ENCODE data around the gene ZNF280D.

DNA sequence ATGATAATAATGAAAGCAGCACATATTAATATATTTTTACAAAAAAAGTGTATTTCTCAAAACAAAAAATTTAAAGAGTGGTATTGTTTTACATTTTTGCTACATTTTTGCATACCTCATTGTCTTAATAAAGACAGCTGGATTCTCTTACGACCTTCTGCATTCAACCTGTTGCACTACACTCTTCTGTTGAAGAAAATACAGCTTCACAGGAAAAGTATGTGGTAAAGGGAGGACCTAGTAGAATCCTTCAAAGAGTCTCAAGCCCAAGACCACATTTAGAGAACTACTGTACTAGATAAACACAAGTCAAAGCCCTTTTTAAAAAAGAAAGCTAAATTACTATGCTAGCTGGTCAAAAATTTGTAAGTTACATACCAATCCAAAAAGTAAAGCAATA, 7.9 kb downstream of the ZNF280D start:
- no peak for TF ChIP-seq ZFP3 (CRISPR knock-in tag; IDR thresholded peaks at IDR 0.05)
- TF ChIP-seq ZFP30 (CRISPR knock-in tag; IDR thresholded peaks at IDR 0.05) = no peak
- TF ChIP-seq, protein P1, sequence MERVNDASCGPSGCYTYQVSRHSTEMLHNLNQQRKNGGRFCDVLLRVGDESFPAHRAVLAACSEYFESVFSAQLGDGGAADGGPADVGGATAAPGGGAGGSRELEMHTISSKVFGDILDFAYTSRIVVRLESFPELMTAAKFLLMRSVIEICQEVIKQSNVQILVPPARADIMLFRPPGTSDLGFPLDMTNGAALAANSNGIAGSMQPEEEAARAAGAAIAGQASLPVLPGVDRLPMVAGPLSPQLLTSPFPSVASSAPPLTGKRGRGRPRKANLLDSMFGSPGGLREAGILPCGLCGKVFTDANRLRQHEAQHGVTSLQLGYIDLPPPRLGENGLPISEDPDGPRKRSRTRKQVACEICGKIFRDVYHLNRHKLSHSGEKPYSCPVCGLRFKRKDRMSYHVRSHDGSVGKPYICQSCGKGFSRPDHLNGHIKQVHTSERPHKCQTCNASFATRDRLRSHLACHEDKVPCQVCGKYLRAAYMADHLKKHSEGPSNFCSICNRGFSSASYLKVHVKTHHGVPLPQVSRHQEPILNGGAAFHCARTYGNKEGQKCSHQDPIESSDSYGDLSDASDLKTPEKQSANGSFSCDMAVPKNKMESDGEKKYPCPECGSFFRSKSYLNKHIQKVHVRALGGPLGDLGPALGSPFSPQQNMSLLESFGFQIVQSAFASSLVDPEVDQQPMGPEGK (CRISPR knock-in tag; IDR thresholded peaks at IDR 0.05; ENCODE audit: borderline replicate concordance) = no peak
- TF ChIP-seq, protein P2, sequence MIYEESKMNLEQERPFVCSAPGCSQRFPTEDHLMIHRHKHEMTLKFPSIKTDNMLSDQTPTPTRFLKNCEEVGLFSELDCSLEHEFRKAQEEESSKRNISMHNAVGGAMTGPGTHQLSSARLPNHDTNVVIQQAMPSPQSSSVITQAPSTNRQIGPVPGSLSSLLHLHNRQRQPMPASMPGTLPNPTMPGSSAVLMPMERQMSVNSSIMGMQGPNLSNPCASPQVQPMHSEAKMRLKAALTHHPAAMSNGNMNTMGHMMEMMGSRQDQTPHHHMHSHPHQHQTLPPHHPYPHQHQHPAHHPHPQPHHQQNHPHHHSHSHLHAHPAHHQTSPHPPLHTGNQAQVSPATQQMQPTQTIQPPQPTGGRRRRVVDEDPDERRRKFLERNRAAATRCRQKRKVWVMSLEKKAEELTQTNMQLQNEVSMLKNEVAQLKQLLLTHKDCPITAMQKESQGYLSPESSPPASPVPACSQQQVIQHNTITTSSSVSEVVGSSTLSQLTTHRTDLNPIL (CRISPR knock-in tag; IDR thresholded peaks at IDR 0.05; ENCODE audit: low read depth) = no peak
- no peak for TF ChIP-seq ISL1 (CRISPR knock-in tag; IDR thresholded peaks at IDR 0.05)
- no peak for TF ChIP-seq TCF4 (CRISPR knock-in tag; IDR thresholded peaks at IDR 0.05; ENCODE audit: borderline replicate concordance)
- no peak for TF ChIP-seq ZNF70 (CRISPR knock-in tag; IDR thresholded peaks at IDR 0.05)
- TF ChIP-seq BACH2 (CRISPR knock-in tag; IDR thresholded peaks at IDR 0.05; ENCODE audit: borderline replicate concordance) = no peak
- TF ChIP-seq, protein P3, sequence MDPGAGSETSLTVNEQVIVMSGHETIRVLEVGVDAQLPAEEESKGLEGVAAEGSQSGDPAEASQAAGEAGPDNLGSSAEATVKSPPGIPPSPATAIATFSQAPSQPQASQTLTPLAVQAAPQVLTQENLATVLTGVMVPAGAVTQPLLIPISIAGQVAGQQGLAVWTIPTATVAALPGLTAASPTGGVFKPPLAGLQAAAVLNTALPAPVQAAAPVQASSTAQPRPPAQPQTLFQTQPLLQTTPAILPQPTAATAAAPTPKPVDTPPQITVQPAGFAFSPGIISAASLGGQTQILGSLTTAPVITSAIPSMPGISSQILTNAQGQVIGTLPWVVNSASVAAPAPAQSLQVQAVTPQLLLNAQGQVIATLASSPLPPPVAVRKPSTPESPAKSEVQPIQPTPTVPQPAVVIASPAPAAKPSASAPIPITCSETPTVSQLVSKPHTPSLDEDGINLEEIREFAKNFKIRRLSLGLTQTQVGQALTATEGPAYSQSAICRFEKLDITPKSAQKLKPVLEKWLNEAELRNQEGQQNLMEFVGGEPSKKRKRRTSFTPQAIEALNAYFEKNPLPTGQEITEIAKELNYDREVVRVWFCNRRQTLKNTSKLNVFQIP (CRISPR knock-in tag; IDR thresholded peaks at IDR 0.05; ENCODE audit: borderline replicate concordance, low read depth) = no peak
- no peak for TF ChIP-seq CSDC2 (CRISPR knock-in tag; IDR thresholded peaks at IDR 0.05)
- TF ChIP-seq ARNTL (CRISPR knock-in tag; IDR thresholded peaks at IDR 0.05; ENCODE audit: borderline replicate concordance, low read depth) = no peak
